CD8-positive, alpha-beta memory T cell (primary cell): ENCODE measurements around the gene SPATS2. TPM values are rescaled to one million over a fixed set of nuclear protein-coding genes. Genes with fewer than 3 reads are reported as not detected.
A peak's percentile ranks its signal among the peaks of the same experiment; 100 is the strongest.

Source experiments
- CTCF ChIA-PET: fragments of 350-600 bp; sonication (Branson Sonifier 250); formaldehyde crosslinking; loops from one replicate; lab custom pipeline; 2021; ENCODE audit warnings: antibody characterized with exemption; lab: Charles Lee
- POLR2A ChIA-PET: fragments of 350-600 bp; sonication (Branson Sonifier 250); formaldehyde crosslinking; loops from one replicate; lab custom pipeline; 2021; ENCODE audit warnings: antibody characterized with exemption; lab: Charles Lee
- DNase-seq, 5 donors: peaks; one replicate each; pipeline versions ENCODE4 v3.0.0 to v3.0.0-alpha.2; 2020 to 2022; ENCODE audit warnings: mixed read lengths in 1 of 5
- H3K27ac ChIP-seq: one replicate; pipeline ENCODE4 v1.7.0; 2013; ENCODE audit warnings: low read depth, mild to moderate bottlenecking, low read length, moderate library complexity
- H3K27me3 ChIP-seq: 2 replicates; pipeline ENCODE4 v1.7.0; 2013; ENCODE audit warnings: low read length, mild to moderate bottlenecking; ENCODE audit not compliant: insufficient read depth, poor library complexity, severe bottlenecking
- H3K36me3 ChIP-seq: 2 replicates; pipeline ENCODE4 v1.7.0; 2013; ENCODE audit warnings: mild to moderate bottlenecking, low read length, moderate library complexity; ENCODE audit not compliant: insufficient read depth
- H3K4me1 ChIP-seq: 2 replicates; pipeline ENCODE4 v1.7.0; 2013; ENCODE audit warnings: mild to moderate bottlenecking, low read length, moderate library complexity; ENCODE audit not compliant: insufficient read depth
- H3K4me3 ChIP-seq: 2 replicates; pipeline ENCODE4 v1.7.0; 2013; ENCODE audit warnings: mild to moderate bottlenecking, low read length
- H3K9me3 ChIP-seq: 2 replicates; pipeline ENCODE4 v1.7.0; 2013; ENCODE audit warnings: mild to moderate bottlenecking, low read length
- H3K27ac Mint-ChIP-seq, 8 donors: one replicate each; pipeline ENCODE4 v1.8.0; 2020 to 2021; ENCODE audit warnings: mixed read lengths in 8 of 8, mild to moderate bottlenecking in 6 of 8, inconsistent platforms in 3 of 8, moderate library complexity in 3 of 8
- H3K27me3 Mint-ChIP-seq, 2 donors: one replicate each; pipeline ENCODE4 v1.8.0; 2020 to 2021; ENCODE audit warnings: mixed read lengths in 2 of 2, mild to moderate bottlenecking in 1 of 2, moderate library complexity in 1 of 2
- H3K36me3 Mint-ChIP-seq, 3 donors: one replicate each; pipeline ENCODE4 v1.8.0; 2020 to 2021; ENCODE audit warnings: mixed read lengths in 3 of 3, inconsistent platforms in 1 of 3, mild to moderate bottlenecking in 1 of 3
- H3K4me1 Mint-ChIP-seq, 3 donors: one replicate each; pipeline ENCODE4 v1.8.0; 2020 to 2021; ENCODE audit warnings: mixed read lengths in 3 of 3, inconsistent platforms in 1 of 3, mild to moderate bottlenecking in 1 of 3
- H3K4me3 Mint-ChIP-seq, 7 donors: one replicate each; pipeline ENCODE4 v1.8.0; 2020 to 2021; ENCODE audit warnings: mixed read lengths in 7 of 7, mild to moderate bottlenecking in 6 of 7, moderate library complexity in 4 of 7, inconsistent platforms in 2 of 7
- H3K9me3 Mint-ChIP-seq, 5 donors: one replicate each; pipeline ENCODE4 v1.8.0; 2020 to 2022; ENCODE audit warnings: mixed read lengths in 5 of 5, mild to moderate bottlenecking in 3 of 5, moderate library complexity in 2 of 5, inconsistent platforms in 1 of 5
- polyA plus RNA-seq: library from polyadenylated mRNA; unstranded; fragments of 300-500 nt; fragmentation: Illumina TruSeq; gene quantifications from one replicate; pipeline ENCODE4 v1.2.3, GENCODE V29; 2021
- total RNA-seq, 2 experiments: library from RNA; stranded (reverse); gene quantifications; one replicate each; pipeline ENCODE4 v1.2.3, GENCODE V29; 2021

Gene SPATS2
- total and polyA plus RNA-seq, 3 experiments from 2014 or later, result 7.6 to 9.4 (median 9.1) TPM

- peaks cover 21% of the 10 kb centered on the region for H3K4me1 ChIP-seq
- no peak overlapping the region for H3K27ac ChIP-seq
- H3K9me3 Mint-ChIP-seq, result no peaks in the 10 kb centered on the region
- peaks cover 0 to 5% (median 0%) of the 10 kb centered on the region in 3 donors for H3K36me3 Mint-ChIP-seq
- ChIA-PET POLR2A (no interaction called here), CTCF (interaction anchor here (7.4 kb wide), 1 partner anchor 152 kb away, joined by 172 read pairs; no protein-coding TSS in a partner anchor)
- peaks cover 4 to 17% (median 15%) of the 10 kb centered on the region in 3 donors for H3K4me1 Mint-ChIP-seq
- peaks cover 11 to 27% of the 10 kb centered on the region in 2 donors for H3K27me3 Mint-ChIP-seq
- H3K4me3 Mint-ChIP-seq, result no peak overlapping the region
- no peaks in the 10 kb centered on the region for H3K9me3 ChIP-seq
- no peak overlapping the region for H3K4me3 ChIP-seq
- no peaks in the 10 kb centered on the region for H3K27me3 ChIP-seq
- DNase-seq, result no peak
- no peak overlapping the region for H3K27ac Mint-ChIP-seq
- H3K36me3 ChIP-seq, result no peaks in the 10 kb centered on the region
These were observed 5.2 kb upstream of the SPATS2 start for GRCh38 chr12:49362077-49362476.

GRCh38 chr12:49364989-49365388 is 2.3 kb upstream of the SPATS2 start:
- Histone ChIP-seq H3K9me3 (no peaks in the 10 kb centered on the region), H3K4me3 (no peak overlapping the region), H3K27me3 (no peaks in the 10 kb centered on the region), H3K27ac (no peak overlapping the region), H3K4me1 (peaks cover 19% of the 10 kb centered on the region), H3K36me3 (no peaks in the 10 kb centered on the region)
- POLR2A ChIA-PET, result no interaction called here
- Mint-ChIP-seq H3K27me3 (peaks cover 4 to 10% of the 10 kb centered on the region in 2 donors), H3K36me3 (peaks cover 0 to 5% (median 0%) of the 10 kb centered on the region in 3 donors), H3K9me3 (no peaks in the 10 kb centered on the region), H3K4me3 (peak overlapping the region in 1 of 7 donors; percentile 98), H3K27ac (no peak overlapping the region), H3K4me1 (peaks cover 19 to 37% (median 30%) of the 10 kb centered on the region in 3 donors)
- no peak for DNase-seq
- CTCF ChIA-PET, result interaction anchor here (0.6 to 3.9 kb wide), 5 partner anchors 18 to 155 kb away, joined by 3 to 18 read pairs (median 3); partner anchors contain the start of gene DNAJC22

- H3K27ac Mint-ChIP-seq, result peak overlapping the region in 1 of 8 donors; percentile 98
- DNase-seq, result no peak
- H3K4me3 Mint-ChIP-seq, result peak overlapping the region in 5 of 7 donors; percentile 24 to 98 (median 97)
- Histone ChIP-seq H3K4me3 (no peak overlapping the region), H3K27ac (no peak overlapping the region), H3K4me1 (peaks cover 20% of the 10 kb centered on the region), H3K9me3 (no peaks in the 10 kb centered on the region), H3K27me3 (no peaks in the 10 kb centered on the region), H3K36me3 (no peaks in the 10 kb centered on the region)
- CTCF ChIA-PET, result interaction anchor here (1.4 to 3.9 kb wide), 5 partner anchors 18 to 147 kb away, joined by 3 to 18 read pairs (median 7); partner anchors contain the start of gene DNAJC22
- H3K4me1 Mint-ChIP-seq, result peaks cover 19 to 42% (median 36%) of the 10 kb centered on the region in 3 donors
- H3K27me3 Mint-ChIP-seq, result peaks cover 4 to 8% of the 10 kb centered on the region in 2 donors
- POLR2A ChIA-PET, result no interaction called here
- peaks cover 0 to 5% (median 0%) of the 10 kb centered on the region in 3 donors for H3K36me3 Mint-ChIP-seq
- no peaks in the 10 kb centered on the region for H3K9me3 Mint-ChIP-seq
These were observed 1.7 kb upstream of the SPATS2 start for GRCh38 chr12:49365542-49365941.

- H3K27ac ChIP-seq, result peak overlapping the region; percentile 91
- H3K36me3 Mint-ChIP-seq, result peaks cover 0 to 5% (median 0%) of the 10 kb centered on the region in 3 donors
- H3K36me3 ChIP-seq, result no peaks in the 10 kb centered on the region
- H3K4me1 ChIP-seq, result peaks cover 20% of the 10 kb centered on the region
- peaks cover 4% of the 10 kb centered on the region in 2 donors for H3K27me3 Mint-ChIP-seq
- H3K4me1 Mint-ChIP-seq, result peaks cover 19 to 43% (median 37%) of the 10 kb centered on the region in 3 donors
- H3K9me3 Mint-ChIP-seq, result no peaks in the 10 kb centered on the region
- H3K9me3 ChIP-seq, result no peaks in the 10 kb centered on the region
- peak overlapping the region; percentile 60 to 98 (median 94) for H3K27ac Mint-ChIP-seq
- no peak for DNase-seq
- CTCF ChIA-PET, result interaction anchor here (0.7 to 3.9 kb wide), 17 partner anchors 8 to 214 kb away, joined by 3 to 31 read pairs (median 4); partner anchors contain the start of genes DNAJC22, PRPH and TROAP
- peak overlapping the region; percentile 89 to 98 (median 96) for H3K4me3 Mint-ChIP-seq
- H3K27me3 ChIP-seq, result no peaks in the 10 kb centered on the region
- POLR2A ChIA-PET, result interaction anchor here (0.7 to 1.8 kb wide), 7 partner anchors 8 to 746 kb away, joined by 3 to 12 read pairs (median 4); partner anchors contain the start of genes COX14, DNAJC22, TROAP and TUBA1C
- peak overlapping the region; percentile 82 for H3K4me3 ChIP-seq
These were observed 1.1 kb upstream of the SPATS2 start for GRCh38 chr12:49366096-49366651.

- peak overlapping the region; percentile 60 to 98 (median 94) for H3K27ac Mint-ChIP-seq
- ChIA-PET CTCF (interaction anchor here (0.7 to 3.9 kb wide), 21 partner anchors 9 to 296 kb away, joined by 3 to 31 read pairs (median 4); partner anchors contain the start of genes DNAJC22, PRPH and TROAP), POLR2A (interaction anchor here (0.7 to 1.8 kb wide), 8 partner anchors 8 to 745 kb away, joined by 3 to 12 read pairs (median 4); partner anchors contain the start of genes COX14, DNAJC22, TROAP and TUBA1C)
- peaks cover 0 to 5% (median 0%) of the 10 kb centered on the region in 3 donors for H3K36me3 Mint-ChIP-seq
- H3K27me3 Mint-ChIP-seq, result peaks cover 0 to 4% of the 10 kb centered on the region in 2 donors
- H3K9me3 Mint-ChIP-seq, result no peaks in the 10 kb centered on the region
- Histone ChIP-seq H3K36me3 (no peaks in the 10 kb centered on the region), H3K9me3 (no peaks in the 10 kb centered on the region), H3K27me3 (no peaks in the 10 kb centered on the region), H3K27ac (peak overlapping the region; percentile 91), H3K4me3 (peak overlapping the region; percentile 82), H3K4me1 (peaks cover 20% of the 10 kb centered on the region)
- peaks cover 19 to 43% (median 37%) of the 10 kb centered on the region in 3 donors for H3K4me1 Mint-ChIP-seq
- H3K4me3 Mint-ChIP-seq, result peak overlapping the region; percentile 89 to 98 (median 96)
- DNase-seq, result peak; percentile 76 to 89 (median 79)
These were observed 446 bp upstream of the SPATS2 start for GRCh38 chr12:49366652-49367380.

- Histone ChIP-seq H3K27ac (peak overlapping the region; percentile 25), H3K4me3 (no peak overlapping the region), H3K36me3 (no peaks in the 10 kb centered on the region), H3K4me1 (peaks cover 20% of the 10 kb centered on the region), H3K9me3 (no peaks in the 10 kb centered on the region), H3K27me3 (no peaks in the 10 kb centered on the region)
- no peak for DNase-seq
- Mint-ChIP-seq H3K27me3 (peaks cover 0 to 4% of the 10 kb centered on the region in 2 donors), H3K4me1 (peaks cover 19 to 43% (median 37%) of the 10 kb centered on the region in 3 donors), H3K36me3 (peaks cover 0 to 5% (median 0%) of the 10 kb centered on the region in 3 donors), H3K27ac (peak overlapping the region; percentile 56 to 95 (median 91)), H3K4me3 (peak overlapping the region; percentile 89 to 98 (median 96)), H3K9me3 (no peaks in the 10 kb centered on the region)
- ChIA-PET POLR2A (interaction anchor here (0.6 kb wide), 1 partner anchor 170 kb away, joined by 3 read pairs; no protein-coding TSS in a partner anchor), CTCF (interaction anchor here (1.2 to 1.7 kb wide), 2 partner anchors 10 to 26 kb away, joined by 4 to 8 read pairs; no protein-coding TSS in a partner anchor)
These were observed 958 bp downstream of the SPATS2 start for GRCh38 chr12:49368240-49368600.

- no peaks in the 10 kb centered on the region for H3K9me3 Mint-ChIP-seq
- peaks cover 0 to 5% (median 0%) of the 10 kb centered on the region in 3 donors for H3K36me3 Mint-ChIP-seq
- ChIA-PET CTCF (interaction anchor here (0.8 to 1.7 kb wide), 7 partner anchors 11 to 145 kb away, joined by 3 to 8 read pairs (median 4); no protein-coding TSS in a partner anchor), POLR2A (interaction anchor here (0.7 kb wide), 1 partner anchor 255 kb away, joined by 3 read pairs; no protein-coding TSS in a partner anchor)
- H3K4me3 Mint-ChIP-seq, result peak overlapping the region in 5 of 7 donors; percentile 3 to 71 (median 27)
- peaks cover 19 to 43% (median 37%) of the 10 kb centered on the region in 3 donors for H3K4me1 Mint-ChIP-seq
- DNase-seq, result peak in 1 of 5 donors; percentile 14
- no peak overlapping the region for H3K4me3 ChIP-seq
- peaks cover 0 to 4% of the 10 kb centered on the region in 2 donors for H3K27me3 Mint-ChIP-seq
- H3K27ac Mint-ChIP-seq, result peak overlapping the region in 7 of 8 donors; percentile 33 to 73 (median 54)
- H3K27me3 ChIP-seq, result no peaks in the 10 kb centered on the region
- H3K9me3 ChIP-seq, result no peaks in the 10 kb centered on the region
- peaks cover 20% of the 10 kb centered on the region for H3K4me1 ChIP-seq
- H3K36me3 ChIP-seq, result no peaks in the 10 kb centered on the region
- H3K27ac ChIP-seq, result no peak overlapping the region
These were observed 2.3 kb downstream of the SPATS2 start for GRCh38 chr12:49369411-49370145.
